Fibroblast of mammary gland (primary cell): ENCODE data around the gene SUSD2.
"Not testable (repeated sequence)": the region's sequence is repeated elsewhere in the genome, so short reads cannot be mapped to it uniquely, and the experiment has no call there.

Source experiments
- DNase-seq: peaks from one replicate; pipeline ENCODE4 v3.0.0-alpha.2; 2010; ENCODE audit warnings: low read depth
- H3K4me3 ChIP-seq: 2 replicates; pipeline ENCODE4 v1.5.1; 2011; ENCODE audit warnings: low read depth, mild to moderate bottlenecking, low read length, moderate library complexity; ENCODE audit not compliant: control insufficient read depth
- TF ChIP-seq, protein P1 (sequence below): conservative IDR thresholded peaks from 2 replicates; pipeline ENCODE4 v1.5.1; 2011; ENCODE audit warnings: low read depth, low read length, inconsistent platforms; ENCODE audit not compliant: control insufficient read depth, insufficient read depth

Gene SUSD2, protein sequence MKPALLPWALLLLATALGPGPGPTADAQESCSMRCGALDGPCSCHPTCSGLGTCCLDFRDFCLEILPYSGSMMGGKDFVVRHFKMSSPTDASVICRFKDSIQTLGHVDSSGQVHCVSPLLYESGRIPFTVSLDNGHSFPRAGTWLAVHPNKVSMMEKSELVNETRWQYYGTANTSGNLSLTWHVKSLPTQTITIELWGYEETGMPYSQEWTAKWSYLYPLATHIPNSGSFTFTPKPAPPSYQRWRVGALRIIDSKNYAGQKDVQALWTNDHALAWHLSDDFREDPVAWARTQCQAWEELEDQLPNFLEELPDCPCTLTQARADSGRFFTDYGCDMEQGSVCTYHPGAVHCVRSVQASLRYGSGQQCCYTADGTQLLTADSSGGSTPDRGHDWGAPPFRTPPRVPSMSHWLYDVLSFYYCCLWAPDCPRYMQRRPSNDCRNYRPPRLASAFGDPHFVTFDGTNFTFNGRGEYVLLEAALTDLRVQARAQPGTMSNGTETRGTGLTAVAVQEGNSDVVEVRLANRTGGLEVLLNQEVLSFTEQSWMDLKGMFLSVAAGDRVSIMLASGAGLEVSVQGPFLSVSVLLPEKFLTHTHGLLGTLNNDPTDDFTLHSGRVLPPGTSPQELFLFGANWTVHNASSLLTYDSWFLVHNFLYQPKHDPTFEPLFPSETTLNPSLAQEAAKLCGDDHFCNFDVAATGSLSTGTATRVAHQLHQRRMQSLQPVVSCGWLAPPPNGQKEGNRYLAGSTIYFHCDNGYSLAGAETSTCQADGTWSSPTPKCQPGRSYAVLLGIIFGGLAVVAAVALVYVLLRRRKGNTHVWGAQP

DNA sequence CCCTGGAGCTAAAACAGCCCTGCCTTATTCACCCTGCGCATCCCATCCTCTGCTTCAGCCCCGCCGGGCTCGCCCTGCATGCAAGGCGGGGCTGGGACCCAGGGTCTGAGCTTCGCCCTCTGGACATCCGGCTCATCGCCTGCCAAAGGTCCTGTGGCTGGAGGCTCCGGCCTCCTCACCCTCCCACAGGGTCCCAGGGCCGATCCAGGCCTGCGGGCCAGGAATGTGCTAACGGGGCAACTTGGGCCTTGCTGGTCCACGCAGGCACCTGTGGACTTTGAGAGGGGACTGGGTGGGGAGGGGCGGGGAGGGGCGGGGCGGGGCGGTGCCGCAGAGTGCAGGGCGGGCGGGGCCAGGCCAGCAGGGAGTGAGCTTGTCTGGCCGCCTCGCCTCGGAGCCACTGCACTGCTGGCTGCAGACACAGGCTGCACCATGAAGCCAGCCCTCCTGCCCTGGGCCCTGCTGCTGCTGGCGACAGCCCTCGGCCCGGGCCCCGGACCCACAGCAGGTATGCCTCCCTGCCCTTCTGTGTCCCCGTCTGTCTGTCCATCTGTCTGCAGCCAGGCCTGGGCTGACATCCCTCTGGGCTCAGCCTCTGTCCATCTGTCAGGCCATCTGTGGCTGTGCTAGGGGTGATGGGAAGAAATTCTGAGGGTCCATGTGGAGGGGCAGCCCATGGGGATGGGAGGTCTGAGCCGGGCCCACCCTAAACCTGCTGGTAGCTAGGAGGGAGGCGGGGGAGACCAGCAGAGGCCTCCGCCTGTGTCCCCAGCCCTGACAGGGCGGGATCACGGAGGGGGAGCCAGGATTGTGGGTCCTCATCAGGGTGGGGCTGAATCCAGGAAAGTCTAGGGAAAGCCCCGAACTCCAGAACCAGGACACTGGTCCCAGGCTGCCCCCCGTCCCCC lies at the start of gene SUSD2:
Gene SUSD2 (plus strand): TSS at position 400 of the 908 bp plus-strand sequence. CDS start 33 bp downstream, at position 433.
- peak within 1 kb of the TSS; percentile 7 for H3K4me3 ChIP-seq
- DNase-seq, result no peak
- TF ChIP-seq, protein P1, sequence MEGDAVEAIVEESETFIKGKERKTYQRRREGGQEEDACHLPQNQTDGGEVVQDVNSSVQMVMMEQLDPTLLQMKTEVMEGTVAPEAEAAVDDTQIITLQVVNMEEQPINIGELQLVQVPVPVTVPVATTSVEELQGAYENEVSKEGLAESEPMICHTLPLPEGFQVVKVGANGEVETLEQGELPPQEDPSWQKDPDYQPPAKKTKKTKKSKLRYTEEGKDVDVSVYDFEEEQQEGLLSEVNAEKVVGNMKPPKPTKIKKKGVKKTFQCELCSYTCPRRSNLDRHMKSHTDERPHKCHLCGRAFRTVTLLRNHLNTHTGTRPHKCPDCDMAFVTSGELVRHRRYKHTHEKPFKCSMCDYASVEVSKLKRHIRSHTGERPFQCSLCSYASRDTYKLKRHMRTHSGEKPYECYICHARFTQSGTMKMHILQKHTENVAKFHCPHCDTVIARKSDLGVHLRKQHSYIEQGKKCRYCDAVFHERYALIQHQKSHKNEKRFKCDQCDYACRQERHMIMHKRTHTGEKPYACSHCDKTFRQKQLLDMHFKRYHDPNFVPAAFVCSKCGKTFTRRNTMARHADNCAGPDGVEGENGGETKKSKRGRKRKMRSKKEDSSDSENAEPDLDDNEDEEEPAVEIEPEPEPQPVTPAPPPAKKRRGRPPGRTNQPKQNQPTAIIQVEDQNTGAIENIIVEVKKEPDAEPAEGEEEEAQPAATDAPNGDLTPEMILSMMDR, result no peak

DNA sequence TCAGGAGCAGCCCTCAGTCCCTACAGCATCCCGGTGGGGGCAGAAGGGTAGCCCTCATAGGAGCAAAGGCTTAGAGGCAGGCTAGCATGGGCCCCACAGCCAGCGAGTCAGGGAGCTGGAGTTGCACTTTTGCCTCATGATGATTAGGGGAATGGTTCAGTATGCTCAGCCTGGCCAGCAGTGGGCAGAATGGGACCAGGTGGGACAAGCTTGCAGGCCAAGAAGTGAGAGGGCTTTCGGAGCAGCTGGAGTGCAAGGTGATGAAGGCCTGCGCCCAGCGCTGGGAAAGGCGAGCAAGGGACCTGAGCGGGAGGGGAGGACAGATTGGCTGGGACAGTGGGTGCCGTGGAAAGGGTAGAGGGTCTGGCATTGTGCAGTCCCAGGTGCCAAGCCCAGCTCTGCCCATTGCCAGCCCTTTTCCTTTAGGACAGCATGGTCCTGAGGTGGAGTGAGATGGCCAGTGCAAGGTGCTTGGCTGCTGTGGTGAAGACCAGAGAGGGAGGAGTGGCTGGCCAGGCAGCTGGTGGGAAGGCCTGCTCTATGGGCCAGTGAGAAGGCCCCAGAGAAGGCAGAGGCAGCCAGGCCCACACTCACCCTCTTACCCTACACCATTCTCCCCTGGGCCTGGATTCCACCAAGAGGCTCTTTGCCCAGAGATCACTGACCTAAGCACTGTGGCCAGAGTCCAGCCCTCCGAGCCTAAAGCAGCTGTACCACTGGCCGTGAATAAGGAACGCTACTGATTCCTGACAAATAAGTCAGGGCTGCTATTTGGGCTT lies 47.9 kb upstream of the SUSD2 start:
- TF ChIP-seq, protein P1, result peak; percentile 37
- peak; percentile 46 for DNase-seq
- H3K4me3 ChIP-seq, result no peak overlapping the region

DNA sequence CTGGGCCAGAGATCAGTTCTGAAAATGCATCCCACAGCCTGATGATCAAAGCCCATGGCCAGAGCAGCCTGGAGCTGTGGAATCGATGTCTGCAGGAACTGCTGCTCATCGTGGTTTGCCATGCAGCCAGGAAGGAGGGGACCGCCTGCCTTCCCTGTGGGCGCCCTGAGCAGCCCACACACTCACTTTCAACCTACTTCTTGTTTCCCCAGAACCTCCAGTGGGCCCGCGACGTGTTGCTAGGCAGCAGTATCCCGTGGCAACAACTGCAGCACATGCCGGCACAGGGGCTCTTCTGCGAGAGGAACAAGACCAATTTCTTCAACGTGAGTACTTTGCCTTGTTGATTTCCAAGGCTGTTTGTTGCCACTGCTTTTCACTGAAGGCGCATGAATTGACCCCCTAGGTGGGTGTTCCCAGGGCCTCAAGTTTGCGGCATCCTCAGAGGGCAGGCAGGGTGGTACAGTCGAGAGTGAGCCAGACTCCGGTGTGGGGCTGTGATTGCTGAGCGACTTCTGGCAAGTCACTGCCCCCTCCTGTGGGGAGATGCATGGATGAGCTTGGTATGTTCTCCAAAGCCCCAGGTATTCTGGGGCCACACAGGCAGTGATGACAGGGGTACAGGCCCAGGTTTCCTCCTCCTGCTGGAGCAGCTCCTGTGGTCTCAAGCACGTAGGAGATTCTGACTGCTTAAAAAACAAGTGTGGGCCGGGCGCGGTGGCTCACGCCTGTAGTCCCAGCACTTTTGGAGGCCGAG lies 47.0 kb upstream of the SUSD2 start:
- peak; percentile 33 for DNase-seq
- H3K4me3 ChIP-seq, result no peak overlapping the region
- TF ChIP-seq, protein P1, result no peak

DNA sequence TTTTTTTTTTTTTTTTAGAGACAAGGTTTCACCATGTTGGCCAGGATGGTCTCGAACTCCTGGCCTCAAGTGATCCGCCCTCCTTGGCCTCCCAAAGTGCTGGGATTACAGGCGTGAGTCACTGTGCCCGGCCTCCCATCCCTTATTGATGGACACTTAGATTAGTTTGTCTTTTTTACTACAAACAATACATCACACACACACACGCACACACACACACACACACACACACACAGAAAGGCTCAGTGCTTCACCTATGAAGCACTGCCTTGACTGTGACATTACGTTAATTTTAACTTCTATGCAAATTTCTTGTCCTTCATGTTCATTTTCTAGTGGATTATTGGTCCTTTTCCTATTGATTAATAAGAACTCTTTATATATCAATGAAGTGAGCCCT lies 44.8 kb upstream of the SUSD2 start:
- H3K4me3 ChIP-seq, DNase-seq: not testable (repeated sequence)

DNA sequence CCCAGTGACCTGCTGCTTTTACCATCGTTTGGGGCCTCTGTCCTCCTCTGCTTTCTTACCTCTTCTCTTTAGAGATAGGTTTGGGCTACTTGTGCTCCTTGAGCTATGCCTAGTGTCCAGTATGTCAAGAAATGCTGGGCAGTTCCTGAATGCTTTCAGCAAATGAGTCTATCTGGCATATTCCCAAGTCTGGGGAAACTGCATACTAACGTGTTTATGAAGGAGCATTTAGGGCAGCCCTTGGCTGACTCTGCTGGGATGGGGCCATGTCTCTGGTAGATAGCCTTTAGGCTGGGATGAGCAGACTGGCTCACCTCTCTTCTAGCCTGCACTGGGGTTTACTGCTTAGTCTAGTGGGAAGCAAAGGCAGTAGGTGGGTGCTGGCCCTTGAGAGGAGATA lies 43.7 kb upstream of the SUSD2 start:
- TF ChIP-seq, protein P1, result no peak
- DNase-seq, result peak; percentile 89
- H3K4me3 ChIP-seq, result no peak overlapping the region
